HG02870 (cell line): ENCODE measurements around the gene NUBPL.
"Not testable (repeated sequence)": the region's sequence is repeated elsewhere in the genome, so short reads cannot be mapped to it uniquely, and the experiment has no call there.

Experiments
- ATAC-seq: cut with Tn5 transposase; IDR thresholded peaks from one replicate; pipeline ENCODE4 v1.9.1; 2021; ENCODE audit warnings: mild to moderate bottlenecking, moderate library complexity; ENCODE audit not compliant: unreplicated experiment

The NUBPL gene

GRCh38 chr14:31576949-31577348 lies 15.7 kb downstream of the NUBPL start:
- ATAC-seq: no peak

GRCh38 chr14:31578266-31578665 lies 17.1 kb downstream of the NUBPL start:
- ATAC-seq: no peak

GRCh38 chr14:31578792-31579501 lies 17.7 kb downstream of the NUBPL start:
- ATAC-seq: no peak

- ATAC-seq: no peak
Observed at GRCh38 chr14:31580234-31580633, 19.0 kb downstream of the NUBPL start.

- ATAC-seq: no peak
Observed at GRCh38 chr14:31582286-31582691, 21.1 kb downstream of the NUBPL start.

GRCh38 chr14:31582836-31583452 lies 21.7 kb downstream of the NUBPL start:
- no peak for ATAC-seq

- no peak for ATAC-seq
Observed at GRCh38 chr14:31590206-31590605, 29.0 kb downstream of the NUBPL start.

- ATAC-seq: no peak
Observed at GRCh38 chr14:31592122-31592521, 30.9 kb downstream of the NUBPL start.

GRCh38 chr14:31592631-31593030 lies 31.4 kb downstream of the NUBPL start:
- no peak for ATAC-seq

GRCh38 chr14:31596342-31597095 lies 35.3 kb downstream of the NUBPL start:
- ATAC-seq: no peak

GRCh38 chr14:31605702-31606101 lies 44.5 kb downstream of the NUBPL start:
- no peak for ATAC-seq

- ATAC-seq: no peak
Observed at GRCh38 chr14:31611778-31612433, 50.7 kb downstream of the NUBPL start.

- ATAC-seq: no peak
Observed at GRCh38 chr14:31613188-31613587, 52.0 kb downstream of the NUBPL start.

- ATAC-seq: not testable (repeated sequence)
Observed at GRCh38 chr14:31618884-31619283, 57.7 kb downstream of the NUBPL start.

GRCh38 chr14:31619440-31619839 lies 58.2 kb downstream of the NUBPL start:
- ATAC-seq: no peak

GRCh38 chr14:31620898-31621297 lies 59.7 kb downstream of the NUBPL start:
- ATAC-seq: not testable (repeated sequence)

GRCh38 chr14:31622060-31622459 lies 60.9 kb downstream of the NUBPL start:
- ATAC-seq: no peak

GRCh38 chr14:31652900-31653299 lies 91.7 kb downstream of the NUBPL start:
- ATAC-seq: not testable (repeated sequence)

- no peak for ATAC-seq
Observed at GRCh38 chr14:31657917-31658316, 96.7 kb downstream of the NUBPL start.

- ATAC-seq: no peak
Observed at GRCh38 chr14:31659278-31659677, 98.1 kb downstream of the NUBPL start.

- ATAC-seq: no peak
Observed at GRCh38 chr14:31660191-31660590, 99.0 kb downstream of the NUBPL start.
